Measurements from ENCODE around the gene SDC4.

SDC4 gene

DNA sequence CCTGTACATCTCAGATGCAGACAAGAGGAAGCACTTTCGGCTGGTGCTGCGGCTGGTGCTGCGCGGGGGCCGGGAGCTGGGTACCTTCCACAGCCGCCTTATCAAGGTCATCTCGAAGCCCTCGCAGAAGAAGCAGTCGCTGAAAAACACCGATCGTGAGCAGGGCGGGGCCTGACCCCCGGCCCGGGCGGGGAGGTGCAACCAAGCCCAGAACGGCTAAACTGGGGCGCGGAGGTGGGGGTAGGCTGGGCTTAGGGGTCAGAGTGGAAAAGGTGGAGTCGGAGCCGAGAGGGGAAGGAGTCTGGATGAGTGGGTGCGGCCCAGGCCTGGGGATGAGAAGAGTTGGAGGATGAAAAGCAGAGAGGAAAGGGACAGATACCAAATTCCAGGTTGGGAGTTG, 36.0 kb downstream of the SDC4 start:
- TF ChIP-seq, protein P1, sequence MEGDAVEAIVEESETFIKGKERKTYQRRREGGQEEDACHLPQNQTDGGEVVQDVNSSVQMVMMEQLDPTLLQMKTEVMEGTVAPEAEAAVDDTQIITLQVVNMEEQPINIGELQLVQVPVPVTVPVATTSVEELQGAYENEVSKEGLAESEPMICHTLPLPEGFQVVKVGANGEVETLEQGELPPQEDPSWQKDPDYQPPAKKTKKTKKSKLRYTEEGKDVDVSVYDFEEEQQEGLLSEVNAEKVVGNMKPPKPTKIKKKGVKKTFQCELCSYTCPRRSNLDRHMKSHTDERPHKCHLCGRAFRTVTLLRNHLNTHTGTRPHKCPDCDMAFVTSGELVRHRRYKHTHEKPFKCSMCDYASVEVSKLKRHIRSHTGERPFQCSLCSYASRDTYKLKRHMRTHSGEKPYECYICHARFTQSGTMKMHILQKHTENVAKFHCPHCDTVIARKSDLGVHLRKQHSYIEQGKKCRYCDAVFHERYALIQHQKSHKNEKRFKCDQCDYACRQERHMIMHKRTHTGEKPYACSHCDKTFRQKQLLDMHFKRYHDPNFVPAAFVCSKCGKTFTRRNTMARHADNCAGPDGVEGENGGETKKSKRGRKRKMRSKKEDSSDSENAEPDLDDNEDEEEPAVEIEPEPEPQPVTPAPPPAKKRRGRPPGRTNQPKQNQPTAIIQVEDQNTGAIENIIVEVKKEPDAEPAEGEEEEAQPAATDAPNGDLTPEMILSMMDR (IDR thresholded peaks at IDR 0.05) = no peak
- no peak overlapping the region for H3K27ac ChIP-seq
- no peak for DNase-seq (ENCODE audit: low spot score)

DNA sequence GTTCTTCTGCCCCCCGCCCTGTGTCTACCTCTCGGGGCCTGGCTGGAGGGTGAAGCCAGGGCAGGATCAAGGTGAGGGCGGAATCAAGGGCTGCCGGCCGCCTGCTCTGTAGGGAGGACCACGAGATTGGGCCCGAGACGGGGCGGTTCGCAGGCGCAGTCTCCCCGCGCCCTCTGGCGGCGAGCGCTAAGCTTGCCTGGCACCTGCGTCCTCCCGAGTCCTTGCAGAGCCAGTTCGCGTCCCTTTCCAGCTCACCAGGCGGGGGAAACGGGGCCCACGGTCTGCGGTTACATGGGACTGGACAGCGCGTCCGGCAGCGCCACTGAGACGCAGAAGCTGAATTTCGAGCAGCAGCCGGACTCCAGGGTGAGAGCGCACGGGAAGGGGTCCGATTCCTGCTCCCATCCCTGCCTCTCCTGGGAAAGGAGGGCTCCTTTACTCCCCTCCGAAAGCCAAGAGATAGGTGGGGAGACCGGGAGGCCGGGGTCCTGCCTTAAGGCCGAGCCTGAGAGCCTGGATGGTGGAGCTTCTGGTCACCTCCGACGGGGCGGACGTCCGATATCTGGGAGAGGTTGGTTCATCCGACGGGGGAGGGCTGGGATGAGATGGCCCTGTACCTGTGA, 36.5 kb downstream of the SDC4 start:
- no peak overlapping the region for H3K27ac ChIP-seq
- no peak for DNase-seq (ENCODE audit: low spot score)
- TF ChIP-seq, protein P1 (IDR thresholded peaks at IDR 0.05) = peak; percentile 71
- H3K4me3 ChIP-seq = peak overlapping the region; percentile 31

More for the DNA sequence above, 36.0 kb downstream of the SDC4 start:
- H3K4me3 ChIP-seq = no peak overlapping the region

DNA sequence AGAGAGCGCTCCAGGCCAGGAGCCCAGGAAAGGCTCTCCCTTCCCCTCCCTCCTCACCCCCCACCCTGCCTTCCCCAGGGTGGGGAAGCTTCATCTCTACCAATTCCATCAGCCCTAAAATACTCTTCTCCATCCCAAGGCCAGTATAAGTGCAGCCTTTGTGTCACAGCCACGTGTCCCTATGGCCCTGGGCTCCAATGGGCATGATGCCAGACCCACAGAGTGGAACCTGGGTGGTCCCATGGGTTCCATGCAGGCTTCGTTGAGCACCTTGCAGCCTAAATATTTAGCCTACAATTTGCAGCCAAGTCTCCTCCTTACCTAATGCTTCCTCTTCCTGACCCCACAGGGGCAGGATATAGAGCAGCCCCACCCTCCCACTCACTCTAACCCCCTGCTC, 39.1 kb downstream of the SDC4 start:
- no peak for DNase-seq (ENCODE audit: low spot score)
- TF ChIP-seq, protein P1 (IDR thresholded peaks at IDR 0.05) = no peak
- H3K4me3 ChIP-seq = no peak overlapping the region
- H3K27ac ChIP-seq = no peak overlapping the region

DNA sequence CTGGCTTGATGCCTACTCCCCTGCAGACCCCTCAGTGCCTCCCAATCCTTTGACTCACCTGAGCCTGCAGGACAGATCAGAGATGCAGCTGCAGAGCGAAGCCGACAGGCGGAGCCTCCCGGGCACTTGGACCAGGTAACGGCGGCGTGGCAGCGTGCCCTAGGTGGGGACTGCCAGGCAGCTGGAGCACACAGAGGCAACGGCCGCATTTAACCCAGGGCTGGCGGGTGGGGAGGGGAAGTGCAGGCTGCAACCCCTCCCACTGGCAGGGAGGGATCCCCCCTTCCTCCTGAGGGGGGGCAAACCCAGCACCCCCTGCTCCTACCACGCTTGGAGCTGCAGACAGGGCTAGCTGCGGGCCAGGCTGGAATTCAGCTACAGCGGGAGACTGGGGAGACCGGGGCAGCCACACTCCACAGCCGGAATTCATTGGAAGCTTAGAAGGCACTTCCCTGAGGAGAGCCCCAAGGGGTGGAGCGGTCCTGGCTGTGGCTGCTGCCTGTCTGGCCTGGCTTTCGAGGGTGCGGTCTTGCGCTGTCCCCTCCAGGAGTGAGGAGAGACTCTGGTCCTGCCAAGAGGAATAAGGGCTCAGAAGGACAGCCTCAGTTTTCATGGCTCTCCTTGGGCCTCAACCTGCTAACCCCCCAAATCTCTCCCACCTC, 40.0 kb downstream of the SDC4 start, which contains the start of gene MATN4:
TSS of gene MATN4 (minus strand) at position 183 of the 662 bp plus-strand sequence. CDS start 2,717 bp downstream, outside the sequence.
- no peak within 1 kb of the TSS for H3K27ac ChIP-seq
- TF ChIP-seq, protein P1 (IDR thresholded peaks at IDR 0.05) = no peak
- no peak for DNase-seq (ENCODE audit: low spot score)

DNA sequence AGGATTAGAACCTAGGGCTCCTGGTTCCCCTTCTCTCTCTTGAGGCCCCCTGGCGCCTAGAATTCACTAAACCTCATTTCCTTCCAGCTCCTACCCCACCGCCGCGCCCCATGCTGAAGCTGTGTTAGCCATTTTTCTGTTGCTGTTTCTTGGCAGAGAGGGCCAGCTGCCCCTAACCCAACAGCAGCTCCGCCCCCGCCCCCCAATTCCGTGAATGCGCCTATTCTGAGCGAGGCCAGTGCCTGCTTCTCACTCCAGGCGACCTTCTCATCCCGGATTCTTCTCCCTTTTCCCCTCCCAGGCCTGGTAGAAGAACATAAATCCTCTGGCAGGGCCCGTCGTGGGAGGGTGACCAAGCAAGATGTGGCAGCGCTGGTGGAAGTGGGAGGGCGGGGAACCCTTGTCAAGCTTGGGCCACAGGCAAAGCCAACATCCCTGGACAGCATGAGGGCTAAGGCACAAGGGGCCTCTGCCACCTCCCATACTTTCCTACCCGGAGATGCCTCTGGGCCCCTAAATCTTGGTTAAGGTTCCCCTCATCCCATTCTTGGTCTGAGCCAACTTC, 41.1 kb downstream of the SDC4 start:
- H3K27ac ChIP-seq = no peak overlapping the region
- no peak overlapping the region for H3K4me3 ChIP-seq
- TF ChIP-seq, protein P1 (IDR thresholded peaks at IDR 0.05) = no peak
- no peak for DNase-seq (ENCODE audit: low spot score)

More for the DNA sequence above, 40.0 kb downstream of the SDC4 start, which contains the start of gene MATN4:
- no peak within 1 kb of the TSS for H3K4me3 ChIP-seq

DNA sequence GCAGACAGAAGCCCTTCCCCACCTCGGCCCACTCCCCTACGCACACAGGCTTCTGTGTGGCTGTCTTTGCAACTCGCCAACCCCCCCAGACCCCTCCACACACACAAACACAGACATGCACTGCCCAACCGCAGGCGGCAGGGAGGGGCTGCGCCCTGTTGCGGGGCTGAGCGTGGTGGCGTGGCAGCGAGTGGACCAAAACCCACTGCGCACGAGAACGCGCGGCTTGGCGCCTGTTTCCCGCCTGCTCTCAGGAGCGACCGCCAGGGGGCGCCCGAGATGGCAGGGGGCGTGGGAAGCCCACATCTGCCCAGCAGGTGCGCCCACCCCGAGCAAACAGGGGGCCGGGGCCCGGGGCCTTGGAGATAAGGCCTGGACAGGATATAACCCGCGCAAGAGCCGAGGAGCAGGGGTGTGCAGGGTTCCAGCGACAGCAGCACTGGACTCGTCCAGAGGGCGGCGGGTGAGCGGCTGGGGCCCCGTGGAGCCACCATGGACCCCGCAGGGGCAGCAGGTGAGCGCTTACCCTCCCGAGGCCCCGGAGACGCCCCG, 41.7 kb downstream of the SDC4 start, which contains the start of gene RBPJL:
TSS of gene RBPJL (plus strand) at position 410 of the 552 bp plus-strand sequence. CDS start at position 493, 83 bp downstream.
- DNase-seq (ENCODE audit: low spot score) = no peak
- TF ChIP-seq, protein P1 (IDR thresholded peaks at IDR 0.05) = peak; percentile 77
- H3K4me3 ChIP-seq = peak within 1 kb of the TSS; percentile 30

More for the DNA sequence above, 41.7 kb downstream of the SDC4 start, which contains the start of gene RBPJL:
- H3K27ac ChIP-seq = no peak within 1 kb of the TSS

Data from coronary artery (tissue), 2 donors.